HepG2 (cell line): Measurements from ENCODE around the gene LYRM4. TPM values are rescaled to one million over a fixed set of nuclear protein-coding genes. Genes with fewer than 3 reads are reported as not detected.

ENCODE experiments used
- CCDC6 ChIP-seq: sonication (generic); formaldehyde crosslinking; IDR thresholded peaks from 2 replicates; pipeline ENCODE4 v1.8.1; 2022; ENCODE audit warnings: mild to moderate bottlenecking, missing genetic modification reagents, moderate library complexity
- EED ChIP-seq: sonication (generic); formaldehyde crosslinking; IDR thresholded peaks from 2 replicates; pipeline ENCODE4 v1.5.0; 2020; ENCODE audit warnings: mild to moderate bottlenecking, missing genetic modification reagents
- MAFG ChIP-seq: sonication (generic); formaldehyde crosslinking; IDR thresholded peaks from 2 replicates; pipeline ENCODE4 v1.5.1; 2020; ENCODE audit warnings: mild to moderate bottlenecking, missing genetic modification reagents
- NCOA1 ChIP-seq: sonication (generic); formaldehyde crosslinking; IDR thresholded peaks from 2 replicates; pipeline ENCODE4 v1.9.0; 2021; ENCODE audit warnings: missing genetic modification reagents
- NR2C2 ChIP-seq: sonication (generic); formaldehyde crosslinking; IDR thresholded peaks from 2 replicates; pipeline ENCODE4 v1.4.0; 2020; ENCODE audit warnings: missing genetic modification reagents, mild to moderate bottlenecking, moderate library complexity, borderline replicate concordance
- PAXIP1 ChIP-seq: sonication (generic); formaldehyde crosslinking; conservative IDR thresholded peaks from 2 replicates; pipeline ENCODE4 v1.4.0; 2020; ENCODE audit warnings: mild to moderate bottlenecking, missing genetic modification reagents, moderate library complexity
- TRIM22 ChIP-seq: fragments of 450-650 bp; IDR thresholded peaks from 2 replicates; pipeline ENCODE4 v1.6.1; 2017
- ZBTB33 ChIP-seq: sonication (generic); formaldehyde crosslinking; IDR thresholded peaks from 2 replicates; pipeline ENCODE4 v1.4.0; 2020; ENCODE audit warnings: missing genetic modification reagents
- ZBTB40 ChIP-seq, 2 experiments: fragments of 450-650 bp in 1 of 2; sonication (generic) in 1 of 2; formaldehyde crosslinking in 1 of 2; IDR thresholded peaks; 2 replicates each; pipeline versions ENCODE4 v1.6.1 to v1.8.0; 2016 to 2022; ENCODE audit warnings: antibody characterized with exemption in 1 of 2, mild to moderate bottlenecking in 1 of 2, missing genetic modification reagents in 1 of 2
- ZIK1 ChIP-seq: sonication (generic); formaldehyde crosslinking; IDR thresholded peaks from 2 replicates; pipeline ENCODE4 v1.5.0; 2020; ENCODE audit warnings: mild to moderate bottlenecking, low read depth, missing genetic modification reagents, borderline replicate concordance
- ZNF850 ChIP-seq: sonication (generic); formaldehyde crosslinking; conservative IDR thresholded peaks from 2 replicates; pipeline ENCODE4 v1.9.0; 2021; ENCODE audit warnings: mild to moderate bottlenecking, missing genetic modification reagents
- polyA plus RNA-seq, 8 experiments: library from polyadenylated mRNA; depleted of rRNA in 3 of 8; stranded (reverse) in 7 of 8; unstranded in 1 of 8; fragments of >200 nt; fragmentation: Illumina TruSeq in 4 of 8; extraction: Trizol in 4 of 8; gene quantifications; 2 replicates each; pipeline versions ENCODE4 v1.2.1 to v1.2.3, GENCODE V29; 2011 to 2016; ENCODE audit warnings: low read depth in 4 of 8, missing spikeins in 1 of 8, mixed read lengths in 1 of 8; ENCODE audit not compliant: insufficient read depth in 1 of 8
- total RNA-seq, 5 experiments: library from RNA; depleted of rRNA; stranded (reverse); fragments of >200 nt; fragmentation: Illumina TruSeq; extraction: Trizol; gene quantifications; 2 replicates each; pipeline ENCODE4 v1.2.3, GENCODE V29; 2016; ENCODE audit warnings: low read depth in 1 of 5

Gene LYRM4
- total and polyA plus RNA-seq, 2 of the 13 experiments (the other 11 are each of a cell fraction or from before 2014, with no cell fraction given), result 64.6 to 67.5 TPM

- TF ChIP-seq TRIM22 (no peak), ZNF850 (CRISPR knock-in tag) (no peak), NCOA1 (CRISPR knock-in tag) (no peak), CCDC6 (CRISPR knock-in tag) (0 out of 2 replicates have a peak, but pooled peaks have one; percentile 12), ZIK1 (0 out of 2 replicates have a peak, but pooled peaks have one; percentile 2), MAFG (no peak), ZBTB33 (CRISPR knock-in tag) (peak; percentile 59; the same call in 1 of the 2 replicates), EED (no peak), PAXIP1 (CRISPR knock-in tag) (no peak), NR2C2 (CRISPR knock-in tag) (no peak), ZBTB40 (IDR thresholded peaks at IDR 0.05) (no peak), ZBTB40 (CRISPR knock-in tag; IDR thresholded peaks at IDR 0.05) (peak; percentile 43; the same call in 1 of the 2 replicates)
These were observed 175.7 kb downstream of the LYRM4 start, which contains the start of gene PPP1R3G (continued) for GRCh38 chr6:5084781-5085647.
